ENCODE measurements around the gene C3orf70.

DNA sequence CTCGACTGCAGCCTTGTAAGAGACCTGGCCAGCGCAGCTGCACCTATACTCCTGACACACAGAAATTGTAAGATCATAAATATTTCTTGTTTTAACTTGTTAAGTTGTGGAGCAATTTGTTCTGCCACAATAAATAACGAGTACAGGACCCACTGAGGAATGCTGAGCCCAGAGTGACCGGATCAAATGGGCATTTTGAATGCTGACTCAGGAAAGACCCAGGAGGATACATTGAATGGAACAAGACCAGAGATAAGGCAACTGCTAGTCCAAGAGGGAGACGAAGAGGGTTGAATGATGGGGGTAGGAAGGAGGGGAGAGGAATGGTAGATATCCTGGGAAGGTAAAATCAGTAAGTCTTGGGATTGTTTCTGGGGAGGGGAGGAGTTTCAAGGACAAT is 8.9 kb upstream of the C3orf70 start:
- TF ChIP-seq POLR2AphosphoS5 (IDR thresholded peaks at IDR 0.05) (no peak), EP300 (IDR thresholded peaks at IDR 0.05) (no peak), CTCF (IDR thresholded peaks at IDR 0.05) (no peak), POLR2A (IDR thresholded peaks at IDR 0.05) (no peak)

All from suprapubic skin (tissue), 4 donors.